Measurements from ENCODE around the gene FGF5. TPM values are rescaled to one million over a fixed set of nuclear protein-coding genes. Genes with fewer than 3 reads are reported as not detected.

Gene FGF5
- total RNA-seq, 1 donor from 2014 or later = 2.1 TPM

DNA sequence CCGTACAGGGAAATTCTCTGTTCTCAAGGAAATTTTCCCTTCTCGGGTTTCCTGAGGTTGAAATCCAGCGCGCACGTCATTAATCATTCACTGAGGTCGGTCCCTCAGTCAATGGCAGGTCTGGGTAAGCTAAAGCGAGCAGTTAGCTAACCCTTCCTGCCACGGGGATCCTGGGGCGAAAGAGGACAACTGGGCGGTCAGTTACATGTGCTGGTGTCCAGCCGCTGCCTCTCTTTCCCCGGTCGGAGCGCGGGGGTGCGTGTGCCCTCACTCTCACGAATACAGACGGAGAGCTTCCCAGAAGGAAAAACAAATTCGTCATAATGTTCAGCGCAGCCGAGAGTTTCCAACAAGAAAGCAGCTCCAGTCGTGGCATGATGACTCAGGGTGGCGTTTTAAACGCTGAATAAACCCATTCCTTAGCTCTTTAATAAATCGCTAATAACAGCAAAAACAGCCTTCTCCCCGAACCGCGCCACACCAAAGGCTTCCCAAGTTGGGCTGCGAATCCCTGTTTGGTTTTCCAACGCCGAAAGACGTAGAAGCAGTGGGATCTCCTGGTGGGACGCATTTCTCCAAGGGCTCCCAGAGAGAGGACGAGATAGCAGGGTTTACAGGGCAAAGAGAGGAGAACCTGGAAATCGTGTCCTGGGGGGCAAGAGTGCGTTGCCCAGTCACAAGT, 752 bp upstream of the FGF5 start:
- peak overlapping the region; percentile 98 for H3K27ac ChIP-seq (ENCODE audit: low read depth, low read length)
- FAIRE-seq (no peak), DNase-seq (ENCODE audit: low read depth) (peak; percentile 84)
- H3K9me3 ChIP-seq (ENCODE audit: insufficient read depth, low read depth, low read length) = no peaks in the 10 kb centered on the region
- peaks cover 29% of the 10 kb centered on the region for H3K4me1 ChIP-seq (ENCODE audit: insufficient read depth, low read length)
- Mint-ChIP-seq H3K4me1 (ENCODE audit: low read depth, unreplicated experiment) (peaks cover 9% of the 10 kb centered on the region), H3K27ac (ENCODE audit: unreplicated experiment) (peak overlapping the region; percentile 79), H3K4me3 (ENCODE audit: unreplicated experiment) (peak overlapping the region; percentile 93), H3K36me3 (ENCODE audit: low read depth, unreplicated experiment) (no peaks in the 10 kb centered on the region), H3K9me3 (ENCODE audit: unreplicated experiment) (no peaks in the 10 kb centered on the region), H3K27me3 (ENCODE audit: low read depth, unreplicated experiment) (peaks cover 87% of the 10 kb centered on the region)
- H3K4me3 ChIP-seq (ENCODE audit: insufficient read depth, low read depth, low read length) = peak overlapping the region; percentile 94
- H3K9ac ChIP-seq (ENCODE audit: low read length) = peak overlapping the region; percentile 98
- no peaks in the 10 kb centered on the region for H3K27me3 ChIP-seq (ENCODE audit: insufficient read depth, low read length)
- H3K36me3 ChIP-seq (ENCODE audit: insufficient read depth, low read length) = no peaks in the 10 kb centered on the region
- peak overlapping the region; percentile 72 for H2AFZ ChIP-seq (ENCODE audit: low read depth, low read length)
- no peak for TF ChIP-seq EZH2 (IDR thresholded peaks at IDR 0.05; ENCODE audit: insufficient read depth, low read length)
- TF ChIP-seq, protein P1, sequence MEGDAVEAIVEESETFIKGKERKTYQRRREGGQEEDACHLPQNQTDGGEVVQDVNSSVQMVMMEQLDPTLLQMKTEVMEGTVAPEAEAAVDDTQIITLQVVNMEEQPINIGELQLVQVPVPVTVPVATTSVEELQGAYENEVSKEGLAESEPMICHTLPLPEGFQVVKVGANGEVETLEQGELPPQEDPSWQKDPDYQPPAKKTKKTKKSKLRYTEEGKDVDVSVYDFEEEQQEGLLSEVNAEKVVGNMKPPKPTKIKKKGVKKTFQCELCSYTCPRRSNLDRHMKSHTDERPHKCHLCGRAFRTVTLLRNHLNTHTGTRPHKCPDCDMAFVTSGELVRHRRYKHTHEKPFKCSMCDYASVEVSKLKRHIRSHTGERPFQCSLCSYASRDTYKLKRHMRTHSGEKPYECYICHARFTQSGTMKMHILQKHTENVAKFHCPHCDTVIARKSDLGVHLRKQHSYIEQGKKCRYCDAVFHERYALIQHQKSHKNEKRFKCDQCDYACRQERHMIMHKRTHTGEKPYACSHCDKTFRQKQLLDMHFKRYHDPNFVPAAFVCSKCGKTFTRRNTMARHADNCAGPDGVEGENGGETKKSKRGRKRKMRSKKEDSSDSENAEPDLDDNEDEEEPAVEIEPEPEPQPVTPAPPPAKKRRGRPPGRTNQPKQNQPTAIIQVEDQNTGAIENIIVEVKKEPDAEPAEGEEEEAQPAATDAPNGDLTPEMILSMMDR (IDR thresholded peaks at IDR 0.05; ENCODE audit: insufficient read depth, low read depth, low read length) = no peak
- H4K20me1 ChIP-seq (ENCODE audit: insufficient read depth, low read length) = peaks cover 30% of the 10 kb centered on the region
- peaks cover 58% of the 10 kb centered on the region for H3K79me2 ChIP-seq (ENCODE audit: insufficient read depth, low read length)
- H3K4me2 ChIP-seq (ENCODE audit: low read length) = peak overlapping the region; percentile 93

DNA sequence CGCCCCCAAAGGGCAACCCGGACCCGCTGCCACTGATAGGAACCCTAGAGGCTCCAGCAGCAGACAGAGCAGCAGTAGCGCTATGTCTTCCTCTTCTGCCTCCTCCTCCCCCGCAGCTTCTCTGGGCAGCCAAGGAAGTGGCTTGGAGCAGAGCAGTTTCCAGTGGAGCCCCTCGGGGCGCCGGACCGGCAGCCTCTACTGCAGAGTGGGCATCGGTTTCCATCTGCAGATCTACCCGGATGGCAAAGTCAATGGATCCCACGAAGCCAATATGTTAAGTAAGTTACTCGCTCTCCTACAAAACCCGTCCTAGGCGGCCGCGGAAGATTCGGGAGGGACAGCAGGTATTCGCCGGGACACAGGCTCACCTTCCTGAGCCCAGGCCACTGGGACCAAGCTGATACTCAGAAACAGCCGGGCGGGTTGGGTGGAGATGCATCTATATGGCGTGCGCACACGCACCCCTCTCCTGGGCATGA, 477 bp downstream of the FGF5 start:
- H3K9me3 Mint-ChIP-seq (ENCODE audit: unreplicated experiment) = no peaks in the 10 kb centered on the region
- H3K27ac Mint-ChIP-seq (ENCODE audit: unreplicated experiment) = peak overlapping the region; percentile 79
- H3K4me3 ChIP-seq (ENCODE audit: insufficient read depth, low read depth, low read length) = peak overlapping the region; percentile 94
- H3K4me1 Mint-ChIP-seq (ENCODE audit: low read depth, unreplicated experiment) = peaks cover 9% of the 10 kb centered on the region
- TF ChIP-seq, protein P1 (IDR thresholded peaks at IDR 0.05; ENCODE audit: insufficient read depth, low read depth, low read length) = no peak
- TF ChIP-seq EZH2 (IDR thresholded peaks at IDR 0.05; ENCODE audit: insufficient read depth, low read length) = no peak
- DNase-seq (ENCODE audit: low read depth) (peak; percentile 50), FAIRE-seq (no peak)
- H4K20me1 ChIP-seq (ENCODE audit: insufficient read depth, low read length) = peaks cover 36% of the 10 kb centered on the region
- H3K27ac ChIP-seq (ENCODE audit: low read depth, low read length) = peak overlapping the region; percentile 98
- H3K27me3 Mint-ChIP-seq (ENCODE audit: low read depth, unreplicated experiment) = peaks cover 75% of the 10 kb centered on the region
- peaks cover 29% of the 10 kb centered on the region for H3K4me1 ChIP-seq (ENCODE audit: insufficient read depth, low read length)
- peak overlapping the region; percentile 93 for H3K4me2 ChIP-seq (ENCODE audit: low read length)
- H3K36me3 Mint-ChIP-seq (ENCODE audit: low read depth, unreplicated experiment) = no peaks in the 10 kb centered on the region
- peak overlapping the region; percentile 39 for H2AFZ ChIP-seq (ENCODE audit: low read depth, low read length)
- H3K27me3 ChIP-seq (ENCODE audit: insufficient read depth, low read length) = no peaks in the 10 kb centered on the region
- H3K9ac ChIP-seq (ENCODE audit: low read length) = peak overlapping the region; percentile 98
- peak overlapping the region; percentile 93 for H3K4me3 Mint-ChIP-seq (ENCODE audit: unreplicated experiment)
- no peaks in the 10 kb centered on the region for H3K36me3 ChIP-seq (ENCODE audit: insufficient read depth, low read length)
- H3K79me2 ChIP-seq (ENCODE audit: insufficient read depth, low read length) = peaks cover 70% of the 10 kb centered on the region
- no peaks in the 10 kb centered on the region for H3K9me3 ChIP-seq (ENCODE audit: insufficient read depth, low read depth, low read length)

Measured in astrocyte (in vitro differentiated cells and primary cell).